B cell (primary cell): ENCODE results near the gene KIF2A. TPM values are rescaled to one million over a fixed set of nuclear protein-coding genes. Genes with fewer than 3 reads are reported as not detected.

Experiments
- ATAC-seq: fragments of 200-7000 bp; cut with Tn5 transposase; one replicate; pipeline ENCODE4 v1.10.0; 2021; ENCODE audit warnings: low read depth, mild to moderate bottlenecking, moderate number of reproducible peaks, moderate library complexity
- CTCF ChIA-PET: fragments of 350-600 bp; sonication (Branson Sonifier 250); formaldehyde crosslinking; loops from one replicate; lab custom pipeline; 2021; ENCODE audit warnings: antibody characterized with exemption, inconsistent platforms; lab: Charles Lee
- POLR2A ChIA-PET: fragments of 350-600 bp; sonication (Branson Sonifier 250); formaldehyde crosslinking; loops from one replicate; lab custom pipeline; 2021; ENCODE audit warnings: antibody characterized with exemption; lab: Charles Lee
- DNase-seq: peaks from one replicate; pipeline ENCODE4 v3.0.0; 2013
- H2AFZ ChIP-seq: 2 replicates; pipeline ENCODE4 v1.6.1; 2012; ENCODE audit warnings: mild to moderate bottlenecking, low read depth, low read length; ENCODE audit not compliant: insufficient read depth, poor library complexity, severe bottlenecking
- H3K27ac ChIP-seq, 2 donors: 1 replicate in 1 of 2; 2 replicates in 1 of 2; pipeline ENCODE4 v1.5.1; 2012 to 2013; ENCODE audit warnings: low read length in 2 of 2, mild to moderate bottlenecking in 2 of 2, moderate library complexity in 1 of 2
- H3K27me3 ChIP-seq, 4 experiments: fragments of 200-600 bp in 1 of 4; sonication (generic) in 1 of 4; replicated peaks in 1 of 4; 1 replicate in 2 of 4; 2 replicates in 2 of 4; pipeline versions ENCODE4 v1.6.1 to v1.7.0; 2013 to 2016; ENCODE audit warnings: low read length in 3 of 4, mild to moderate bottlenecking in 2 of 4, mixed read lengths in 1 of 4, moderate library complexity in 1 of 4; ENCODE audit not compliant: insufficient read depth in 4 of 4, control insufficient read depth in 3 of 4; ENCODE audit errors: control extremely low read depth in 1 of 4
- H3K36me3 ChIP-seq, 2 experiments: replicated peaks in 1 of 2; 1 replicate in 1 of 2; 2 replicates in 1 of 2; pipeline versions ENCODE4 v1.6.1 to v1.7.1; 2013; ENCODE audit warnings: low read length in 1 of 2; ENCODE audit not compliant: insufficient read depth in 2 of 2, control insufficient read depth in 1 of 2; ENCODE audit errors: control extremely low read depth in 1 of 2, extremely low read depth in 1 of 2
- H3K4me1 ChIP-seq, 2 donors: fragments of 200-600 bp in 1 of 2; sonication (generic) in 1 of 2; 1 replicate in 1 of 2; 2 replicates in 1 of 2; pipeline versions ENCODE4 v1.5.1 to v1.6.1; 2013 to 2017; ENCODE audit warnings: low read length in 2 of 2; ENCODE audit not compliant: control insufficient read depth in 2 of 2, insufficient read depth in 2 of 2
- H3K4me2 ChIP-seq: replicated peaks from 2 replicates; pipeline ENCODE3; 2012; ENCODE audit warnings: mild to moderate bottlenecking, low read depth, low read length; ENCODE audit not compliant: poor library complexity, severe bottlenecking
- H3K4me3 ChIP-seq, 5 experiments: fragments of 200-600 bp in 1 of 5; sonication (generic) in 1 of 5; 1 replicate in 3 of 5; 2 replicates in 2 of 5; pipeline versions ENCODE4 v1.5.1 to v1.7.0; 2011 to 2016; ENCODE audit warnings: low read length in 4 of 5, mild to moderate bottlenecking in 4 of 5, low read depth in 2 of 5, control low read depth in 1 of 5, moderate library complexity in 1 of 5; ENCODE audit not compliant: insufficient read depth in 1 of 5; ENCODE audit errors: control extremely low read depth in 1 of 5, extremely low read depth in 1 of 5
- H3K79me2 ChIP-seq: fragments of 200-600 bp; sonication (generic); one replicate; pipeline ENCODE4 v1.6.0; 2016; ENCODE audit warnings: low read length; ENCODE audit not compliant: control insufficient read depth, insufficient read depth
- H3K9ac ChIP-seq: fragments of 200-600 bp; sonication (generic); 2 replicates; pipeline ENCODE4 v1.6.1; 2017; ENCODE audit warnings: mild to moderate bottlenecking, low read length, moderate library complexity
- H3K9me3 ChIP-seq, 3 donors: one replicate each; pipeline versions ENCODE4 v1.6.1 to v1.7.1; 2013; ENCODE audit warnings: low read length in 2 of 3; ENCODE audit not compliant: control insufficient read depth in 2 of 3, insufficient read depth in 1 of 3; ENCODE audit errors: control extremely low read depth in 1 of 3
- H4K20me1 ChIP-seq: 2 replicates; pipeline ENCODE4 v1.6.0; 2012; ENCODE audit warnings: mild to moderate bottlenecking, low read length; ENCODE audit not compliant: insufficient read depth, control insufficient read depth, poor library complexity, severe bottlenecking
- H3K27ac Mint-ChIP-seq: one replicate; pipeline ENCODE4 v1.8.0; 2021; ENCODE audit warnings: mixed read lengths
- H3K27me3 Mint-ChIP-seq: one replicate; pipeline ENCODE4 v1.8.0; 2021; ENCODE audit warnings: mixed read lengths
- H3K4me1 Mint-ChIP-seq: one replicate; pipeline ENCODE4 v1.8.0; 2021; ENCODE audit warnings: mixed read lengths
- H3K4me3 Mint-ChIP-seq: one replicate; pipeline ENCODE4 v1.8.0; 2021; ENCODE audit warnings: mixed read lengths
- H3K9me3 Mint-ChIP-seq: one replicate; pipeline ENCODE4 v1.8.0; 2022; ENCODE audit warnings: mixed read lengths; ENCODE audit not compliant: insufficient read depth
- CTCF ChIP-seq: fragments of 200-600 bp; IDR thresholded peaks from one replicate; pipeline ENCODE4 v1.8.0; 2022; ENCODE audit warnings: antibody characterized with exemption, mild to moderate bottlenecking
- EZH2 ChIP-seq: IDR thresholded peaks from 2 replicates; pipeline ENCODE4 v1.6.1; 2012; ENCODE audit warnings: borderline replicate concordance, low read depth, mild to moderate bottlenecking, moderate library complexity, low read length; ENCODE audit not compliant: insufficient read depth, poor library complexity, severe bottlenecking
- WGBS: methylation state at CpG from one replicate; pipeline ENCODE4 v1.1.5; 2013; ENCODE audit warnings: missing lambda C conversion rate; ENCODE audit not compliant: insufficient coverage; 5-methylcytosine and 5-hydroxymethylcytosine counted together
- intact Hi-C: fragments of 100-400 bp; cut with micrococcal nuclease; formaldehyde crosslinking; loops from one replicate; pipeline ENCODE4 v1.10.0; 2022
- polyA plus RNA-seq: library from polyadenylated mRNA; depleted of rRNA; stranded (reverse); fragments of >200 nt; gene quantifications from 2 replicates; pipeline ENCODE4 v1.2.3, GENCODE V29; 2012
- total RNA-seq, 2 donors: library from RNA; stranded (reverse); fragments of 120-200 nt in 1 of 2; gene quantifications; 1 replicate in 1 of 2; 2 replicates in 1 of 2; pipeline versions ENCODE4 v1.2.3 to v1.2.4, GENCODE V29; 2013 to 2022

Gene KIF2A
- total and polyA plus RNA-seq, 2 donors (not counting 1 experiment from before 2014, with no cell fraction given), result 12.9 to 59.0 TPM

GRCh38 chr5:62273687-62274086 is 32.3 kb upstream of the KIF2A start:
- no peak overlapping the region for H3K4me3 Mint-ChIP-seq
- ATAC-seq (no peak), DNase-seq (no peak)
- Histone ChIP-seq H3K79me2 (no peaks in the 10 kb centered on the region), H3K4me2 (no peak overlapping the region), H3K9me3 (no peaks in the 10 kb centered on the region), H3K4me3 (no peak overlapping the region), H3K36me3 (no peaks in the 10 kb centered on the region), H3K4me1 (no peaks in the 10 kb centered on the region), H2AFZ (no peak overlapping the region), H4K20me1 (no peaks in the 10 kb centered on the region), H3K27ac (no peak overlapping the region), H3K27me3 (no peaks in the 10 kb centered on the region), H3K9ac (no peak overlapping the region)
- no peaks in the 10 kb centered on the region for H3K9me3 Mint-ChIP-seq
- H3K4me1 Mint-ChIP-seq, result no peaks in the 10 kb centered on the region
- POLR2A ChIA-PET, result no interaction called here
- H3K27me3 Mint-ChIP-seq, result peaks cover 17% of the 10 kb centered on the region
- H3K27ac Mint-ChIP-seq, result no peak overlapping the region
- intact Hi-C loops, result no loop called here
- CTCF ChIA-PET, result no interaction called here
- 96% methylated on average over 3 of the region's 3 CpGs for WGBS
- TF ChIP-seq CTCF (no peak), EZH2 (no peak)

GRCh38 chr5:62275581-62275980 is 30.4 kb upstream of the KIF2A start:
- Histone ChIP-seq H3K79me2 (no peaks in the 10 kb centered on the region), H3K9ac (no peak overlapping the region), H3K4me1 (no peaks in the 10 kb centered on the region), H3K27me3 (no peaks in the 10 kb centered on the region), H3K27ac (no peak overlapping the region), H3K9me3 (no peaks in the 10 kb centered on the region), H3K4me3 (no peak overlapping the region), H3K4me2 (no peak overlapping the region), H4K20me1 (no peaks in the 10 kb centered on the region), H3K36me3 (no peaks in the 10 kb centered on the region), H2AFZ (no peak overlapping the region)
- ATAC-seq (no peak), DNase-seq (no peak)
- no peak for TF ChIP-seq EZH2
- TF ChIP-seq CTCF, result no peak
- Mint-ChIP-seq H3K9me3 (no peaks in the 10 kb centered on the region), H3K4me1 (no peaks in the 10 kb centered on the region), H3K27me3 (peaks cover 30% of the 10 kb centered on the region), H3K27ac (no peak overlapping the region), H3K4me3 (no peak overlapping the region)
- POLR2A ChIA-PET, result interaction anchor here (0.7 kb wide), 1 partner anchor 26 kb away, joined by 3 read pairs; no protein-coding TSS in a partner anchor
- CTCF ChIA-PET, result no interaction called here
- WGBS, result no CpG with 5 or more reads among the region's 1 CpG
- intact Hi-C loops, result no loop called here
